Activated T-cell treated with anti-CD3 and anti-CD28 coated beads, Interleukin-2, amount 50 U/mL, for 72 hours (primary cell): ENCODE results near the gene ORM1. TPM values are rescaled to one million over a fixed set of nuclear protein-coding genes. Genes with fewer than 3 reads are reported as not detected.

ENCODE experiments used
- ATAC-seq, 2 donors: fragments of 150-1000 bp; cut with Tn5 transposase; replicated peaks in 1 of 2; 2 replicates each; pipeline ENCODE4 v1.10.0; 2021; ENCODE audit warnings: moderate library complexity in 2 of 2, mild to moderate bottlenecking in 1 of 2
- DNase-seq, 2 donors: peaks; one replicate each; pipeline ENCODE4 v3.0.0; 2021 to 2022; ENCODE audit warnings: mixed read lengths in 1 of 2
- H3K27ac Mint-ChIP-seq: one replicate; pipeline ENCODE4 v1.8.0; 2022; ENCODE audit warnings: mild to moderate bottlenecking, moderate library complexity, mixed read lengths
- H3K27me3 Mint-ChIP-seq: one replicate; pipeline ENCODE4 v1.8.0; 2022; ENCODE audit warnings: low read depth, mixed read lengths
- H3K36me3 Mint-ChIP-seq, 2 donors: one replicate each; pipeline ENCODE4 v1.8.0; 2022; ENCODE audit warnings: mixed read lengths in 2 of 2, mild to moderate bottlenecking in 1 of 2; ENCODE audit not compliant: insufficient read depth in 2 of 2
- H3K4me1 Mint-ChIP-seq: one replicate; pipeline ENCODE4 v1.8.0; 2022; ENCODE audit warnings: low read depth, mixed read lengths
- H3K4me3 Mint-ChIP-seq, 2 donors: one replicate each; pipeline ENCODE4 v1.8.0; 2022; ENCODE audit warnings: mild to moderate bottlenecking in 2 of 2, mixed read lengths in 2 of 2, moderate library complexity in 2 of 2
- H3K9me3 Mint-ChIP-seq, 2 donors: one replicate each; pipeline ENCODE4 v1.8.0; 2022; ENCODE audit warnings: mixed read lengths in 2 of 2
- total RNA-seq, 2 donors: library from RNA; stranded (reverse); gene quantifications; one replicate each; pipeline ENCODE4 v1.2.3, GENCODE V29; 2022

ORM1 gene
- total RNA-seq, 2 donors from 2014 or later, result not detected

DNA sequence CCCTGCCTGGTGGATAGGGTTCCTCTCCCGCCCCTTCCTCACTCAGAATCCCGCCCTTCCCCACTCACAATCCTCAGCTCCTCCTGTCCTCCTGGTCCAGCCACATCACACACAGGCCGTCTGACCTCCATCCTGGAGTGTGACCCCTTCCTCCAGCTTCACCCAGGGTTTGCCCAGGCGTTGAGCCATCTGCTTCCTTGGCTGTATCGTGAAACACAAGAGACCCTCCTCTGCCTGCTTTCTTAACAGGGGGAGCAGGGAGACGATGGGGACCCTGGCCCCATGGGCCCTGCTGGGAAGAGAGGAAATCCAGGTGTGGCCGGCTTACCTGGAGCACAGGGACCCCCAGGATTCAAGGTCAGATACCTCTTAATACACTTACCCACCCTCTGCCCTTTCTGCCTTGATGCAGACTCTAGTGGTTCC lies 32.3 kb upstream of the ORM1 start:
- Mint-ChIP-seq H3K4me3 (no peak overlapping the region), H3K27ac (no peak overlapping the region), H3K9me3 (peaks cover 3 to 4% of the 10 kb centered on the region in 2 donors), H3K27me3 (peaks cover 6% of the 10 kb centered on the region), H3K36me3 (peaks cover 5 to 10% of the 10 kb centered on the region in 2 donors), H3K4me1 (no peaks in the 10 kb centered on the region)
- DNase-seq (no peak), ATAC-seq (peak; percentile 13 to 36)

GRCh38 chr9:114291064-114291474 lies 31.8 kb upstream of the ORM1 start:
- Mint-ChIP-seq H3K27ac (no peak overlapping the region), H3K9me3 (peaks cover 4 to 8% of the 10 kb centered on the region in 2 donors), H3K4me1 (no peaks in the 10 kb centered on the region)

DNA sequence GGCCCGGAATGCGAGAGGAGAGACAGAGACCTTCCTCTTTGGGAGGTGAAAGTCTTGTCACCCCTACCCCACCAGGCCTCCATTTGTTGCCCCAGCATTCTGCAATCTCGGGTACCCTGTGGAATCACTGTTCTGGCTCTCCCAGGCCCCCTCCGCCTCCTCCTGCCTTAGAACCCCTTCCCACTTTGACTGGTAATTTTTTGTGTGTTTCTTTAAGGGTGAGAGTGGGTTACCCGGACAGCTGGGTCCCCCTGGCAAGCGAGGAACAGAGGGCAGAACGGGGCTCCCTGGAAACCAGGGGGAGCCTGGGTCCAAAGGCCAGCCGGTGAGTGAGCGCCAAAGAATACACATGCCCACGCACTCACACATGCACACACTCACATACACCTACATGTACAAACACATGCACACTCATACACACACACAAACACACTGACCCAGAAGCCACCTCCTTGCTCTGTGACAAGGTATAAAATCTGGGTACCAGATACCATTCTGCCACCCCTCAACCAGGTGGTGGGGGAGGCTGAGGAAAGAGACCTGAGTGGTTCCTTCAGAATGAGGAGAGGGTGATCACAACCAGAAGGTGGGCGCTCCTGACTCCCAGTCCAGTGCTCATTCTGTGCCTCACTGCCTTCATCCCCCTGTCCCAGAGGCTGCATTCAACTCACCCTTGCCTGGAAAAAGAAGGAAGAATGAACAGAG lies 30.9 kb upstream of the ORM1 start:
- DNase-seq (no peak), ATAC-seq (no peak)
- no peak overlapping the region for H3K4me3 Mint-ChIP-seq
- no peak overlapping the region for H3K27ac Mint-ChIP-seq
- H3K9me3 Mint-ChIP-seq, result peaks cover 4 to 8% of the 10 kb centered on the region in 2 donors
- no peaks in the 10 kb centered on the region for H3K4me1 Mint-ChIP-seq
- peaks cover 6% of the 10 kb centered on the region for H3K27me3 Mint-ChIP-seq
- peaks cover 5 to 16% of the 10 kb centered on the region in 2 donors for H3K36me3 Mint-ChIP-seq

More at GRCh38 chr9:114291064-114291474, 31.8 kb upstream of the ORM1 start:
- peak; percentile 58 to 78 for DNase-seq
- H3K36me3 Mint-ChIP-seq, result peaks cover 5 to 15% of the 10 kb centered on the region in 2 donors
- peak; percentile 45 to 51 for ATAC-seq
- H3K4me3 Mint-ChIP-seq, result no peak overlapping the region
- peaks cover 6% of the 10 kb centered on the region for H3K27me3 Mint-ChIP-seq

GRCh38 chr9:114294664-114295063 lies 28.2 kb upstream of the ORM1 start:
- Mint-ChIP-seq H3K9me3 (peaks cover 4 to 8% of the 10 kb centered on the region in 2 donors), H3K27me3 (peaks cover 6% of the 10 kb centered on the region), H3K4me3 (no peak overlapping the region), H3K36me3 (peaks cover 5 to 16% of the 10 kb centered on the region in 2 donors), H3K27ac (no peak overlapping the region), H3K4me1 (no peaks in the 10 kb centered on the region)
- DNase-seq, result no peak
- no peak for ATAC-seq

GRCh38 chr9:114296338-114296737 lies 26.6 kb upstream of the ORM1 start:
- Mint-ChIP-seq H3K4me3 (no peak overlapping the region), H3K4me1 (no peaks in the 10 kb centered on the region), H3K27me3 (peaks cover under 1% of the 10 kb centered on the region), H3K9me3 (peaks cover 4 to 8% of the 10 kb centered on the region in 2 donors), H3K27ac (no peak overlapping the region), H3K36me3 (peaks cover 5 to 16% of the 10 kb centered on the region in 2 donors)
- no peak for DNase-seq
- ATAC-seq, result no peak

DNA sequence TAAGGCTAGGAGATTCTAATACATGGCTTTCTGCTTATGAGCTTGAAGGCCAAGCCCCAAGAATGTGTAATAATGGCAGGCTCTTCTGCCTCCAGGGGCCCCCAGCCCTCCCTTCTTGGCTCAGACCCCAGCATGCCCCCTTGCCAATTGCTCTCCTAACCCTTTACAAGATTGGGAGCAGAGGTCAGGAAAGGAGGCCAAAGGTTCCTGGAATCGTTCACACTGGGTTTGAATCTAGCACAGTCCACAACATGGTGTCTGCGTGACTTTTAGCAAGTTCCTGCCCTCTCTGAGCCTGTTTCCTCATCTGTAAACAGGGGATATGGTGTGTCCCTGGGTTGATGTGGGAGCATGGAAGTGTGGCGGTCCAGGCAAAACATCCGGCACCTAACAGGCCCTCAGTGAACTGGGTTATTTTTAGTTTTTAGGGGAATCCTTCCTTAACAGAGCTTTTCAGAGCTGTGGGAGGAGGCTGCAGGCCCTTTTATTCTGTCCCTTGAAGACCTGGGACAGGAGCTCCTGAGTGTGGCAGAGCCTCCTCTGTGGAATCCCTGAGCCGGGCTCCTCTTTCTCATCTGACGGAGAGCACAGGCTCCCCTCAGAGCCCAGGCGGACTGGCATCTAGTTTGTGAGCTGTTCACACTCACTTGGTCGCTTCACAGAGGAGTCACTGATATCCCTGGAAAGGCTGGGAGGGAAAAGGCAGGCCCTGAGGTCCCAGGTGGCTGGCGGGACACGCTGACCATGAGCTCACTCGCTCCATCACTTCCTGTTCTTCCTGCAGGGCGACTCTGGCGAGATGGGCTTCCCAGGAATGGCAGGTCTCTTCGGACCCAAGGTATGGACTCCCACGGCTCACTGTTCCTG lies 23.4 kb upstream of the ORM1 start:
- H3K4me1 Mint-ChIP-seq, result no peaks in the 10 kb centered on the region
- no peak for DNase-seq
- no peak overlapping the region for H3K4me3 Mint-ChIP-seq
- H3K36me3 Mint-ChIP-seq, result peaks cover 4 to 11% of the 10 kb centered on the region in 2 donors
- peaks cover 3 to 8% of the 10 kb centered on the region in 2 donors for H3K9me3 Mint-ChIP-seq
- no peak for ATAC-seq
- H3K27ac Mint-ChIP-seq, result no peak overlapping the region
- H3K27me3 Mint-ChIP-seq, result no peaks in the 10 kb centered on the region

DNA sequence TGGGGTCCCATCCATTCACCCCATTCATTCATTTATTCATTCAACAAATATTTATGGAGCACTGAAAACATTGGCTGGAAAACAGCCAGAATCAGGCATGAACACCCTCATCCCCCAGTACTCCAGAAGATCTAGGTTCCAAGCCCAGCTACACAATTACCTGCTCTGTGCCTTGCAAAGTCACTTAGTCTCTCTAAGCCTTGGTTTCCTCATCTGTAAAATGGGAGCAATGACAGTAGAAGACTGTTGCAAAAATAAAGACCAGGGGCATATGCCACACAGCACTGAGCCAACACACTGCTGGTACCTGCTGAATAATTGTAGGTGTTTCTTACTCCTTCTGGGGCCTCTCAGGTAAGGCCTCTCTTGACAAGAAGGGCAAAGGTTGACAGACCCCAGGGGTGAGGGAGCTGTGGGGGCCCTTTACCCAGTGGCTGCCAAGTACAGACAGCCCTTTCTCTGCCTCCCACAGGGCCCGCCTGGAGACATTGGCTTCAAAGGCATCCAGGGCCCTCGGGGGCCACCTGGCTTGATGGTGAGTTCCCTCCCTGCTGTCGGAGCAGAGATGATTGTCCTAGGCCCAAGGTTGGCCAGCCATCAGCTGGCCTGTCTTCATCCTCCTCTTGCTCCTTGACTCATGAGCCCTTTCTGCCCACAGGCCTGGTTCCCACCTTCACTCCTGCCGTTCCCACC lies 22.6 kb upstream of the ORM1 start:
- no peak for DNase-seq
- no peak overlapping the region for H3K4me3 Mint-ChIP-seq
- no peaks in the 10 kb centered on the region for H3K27me3 Mint-ChIP-seq
- peaks cover 0 to 5% of the 10 kb centered on the region in 2 donors for H3K9me3 Mint-ChIP-seq
- ATAC-seq, result no peak
- no peak overlapping the region for H3K27ac Mint-ChIP-seq
- H3K36me3 Mint-ChIP-seq, result peaks cover 0 to 6% of the 10 kb centered on the region in 2 donors
- H3K4me1 Mint-ChIP-seq, result no peaks in the 10 kb centered on the region

DNA sequence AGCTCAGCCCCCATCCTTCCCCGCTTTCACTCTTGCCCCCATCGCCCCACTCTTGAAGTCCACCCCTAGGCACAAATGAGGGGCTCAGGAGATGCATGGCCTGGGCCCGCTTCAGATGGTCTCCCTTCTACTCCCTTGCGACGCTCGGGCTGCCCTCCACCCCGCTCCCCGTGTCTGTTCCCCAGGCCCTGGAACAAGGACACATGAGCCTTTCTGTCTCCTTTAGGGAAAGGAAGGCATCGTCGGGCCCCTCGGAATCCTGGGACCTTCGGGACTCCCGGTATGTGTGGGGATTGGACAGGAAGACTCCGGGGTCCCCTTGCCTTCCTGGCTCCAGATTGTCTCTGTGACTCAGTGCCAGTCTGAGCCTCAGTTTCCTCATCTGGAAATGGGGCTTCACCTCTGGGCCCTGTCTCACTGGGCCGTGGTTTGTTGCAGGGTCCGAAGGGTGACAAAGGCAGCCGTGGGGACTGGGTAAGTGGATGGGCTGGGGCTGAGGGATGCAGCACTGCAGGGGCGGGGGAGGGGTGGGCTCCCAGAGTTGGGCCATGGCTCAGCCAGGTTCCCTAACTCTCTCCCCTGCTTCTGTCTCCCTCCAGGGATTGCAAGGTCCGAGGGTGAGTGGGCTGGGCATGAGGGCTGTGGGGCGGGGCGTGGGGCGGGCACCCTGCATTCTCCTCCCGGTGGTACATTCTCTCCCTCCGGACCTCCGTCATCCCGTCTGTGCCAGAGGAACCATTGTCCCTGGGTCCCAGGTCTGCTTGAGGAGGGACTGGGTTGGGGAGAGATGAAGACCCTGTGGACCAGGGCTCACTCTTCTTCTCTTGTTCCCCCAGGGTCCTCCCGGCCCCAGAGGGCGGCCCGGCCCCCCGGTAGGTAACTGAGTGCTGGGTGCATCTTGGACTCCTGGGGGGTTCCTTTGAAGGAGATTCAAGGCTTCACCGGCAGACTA lies 21.8 kb upstream of the ORM1 start:
- Mint-ChIP-seq H3K4me1 (peaks cover 7% of the 10 kb centered on the region), H3K27me3 (no peaks in the 10 kb centered on the region), H3K9me3 (no peaks in the 10 kb centered on the region), H3K36me3 (peaks cover 0 to under 1% of the 10 kb centered on the region in 2 donors), H3K4me3 (no peak overlapping the region), H3K27ac (no peak overlapping the region)
- no peak for ATAC-seq
- no peak for DNase-seq

- Mint-ChIP-seq H3K27me3 (no peaks in the 10 kb centered on the region), H3K9me3 (no peaks in the 10 kb centered on the region), H3K36me3 (no peaks in the 10 kb centered on the region), H3K4me1 (peaks cover 7% of the 10 kb centered on the region), H3K4me3 (no peak overlapping the region), H3K27ac (no peak overlapping the region)
- DNase-seq, result no peak
- no peak for ATAC-seq
Observed at GRCh38 chr9:114301798-114302565, 20.9 kb upstream of the ORM1 start.

DNA sequence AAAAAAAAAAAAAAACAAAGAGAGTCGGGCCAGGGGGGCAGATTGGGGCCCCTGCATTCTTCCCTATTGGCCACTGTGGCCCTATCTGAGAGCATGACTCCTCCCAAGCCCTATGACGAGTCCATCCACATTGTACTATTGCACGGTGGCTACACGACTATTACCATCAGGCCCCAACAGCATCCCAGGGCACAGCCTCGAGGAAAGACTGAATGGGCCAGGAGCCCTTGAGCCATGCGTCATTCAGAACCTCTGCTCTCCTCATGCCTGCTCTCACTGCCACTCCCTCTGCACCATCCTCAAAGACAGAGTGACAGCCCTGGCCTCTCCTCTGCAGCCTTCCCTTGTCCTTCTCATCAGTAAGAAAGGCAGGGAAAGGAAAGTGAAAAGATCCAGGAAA lies 20.2 kb upstream of the ORM1 start:
- Mint-ChIP-seq H3K4me1 (peaks cover 7% of the 10 kb centered on the region), H3K27ac (no peak overlapping the region), H3K9me3 (no peaks in the 10 kb centered on the region), H3K4me3 (no peak overlapping the region), H3K36me3 (no peaks in the 10 kb centered on the region), H3K27me3 (no peaks in the 10 kb centered on the region)
- DNase-seq, result no peak
- ATAC-seq, result no peak

- Mint-ChIP-seq H3K27me3 (no peaks in the 10 kb centered on the region), H3K9me3 (no peaks in the 10 kb centered on the region)
Observed at GRCh38 chr9:114303571-114303970, 19.3 kb upstream of the ORM1 start.

More at GRCh38 chr9:114303571-114303970, 19.3 kb upstream of the ORM1 start:
- H3K36me3 Mint-ChIP-seq, result no peaks in the 10 kb centered on the region
- H3K4me3 Mint-ChIP-seq, result no peak overlapping the region
- DNase-seq (no peak), ATAC-seq (no peak)
- peaks cover 7% of the 10 kb centered on the region for H3K4me1 Mint-ChIP-seq
- H3K27ac Mint-ChIP-seq, result no peak overlapping the region
